ENCODE measurements around the gene ZNF275.
"Not testable (repeated sequence)": the region's sequence is repeated elsewhere in the genome, so short reads cannot be mapped to it uniquely, and the experiment has no call there.

The ZNF275 gene

GRCh38 chrX:153361781-153362397 is 27.9 kb downstream of the ZNF275 start:
- DNase-seq (ENCODE audit: low spot score) = no peak

GRCh38 chrX:153365670-153366069 is 31.7 kb downstream of the ZNF275 start:
- DNase-seq (ENCODE audit: low spot score) = no peak

- no peak for DNase-seq (ENCODE audit: low spot score)
These were observed 32.2 kb downstream of the ZNF275 start for GRCh38 chrX:153366119-153366518.

GRCh38 chrX:153366878-153367538 is 33.1 kb downstream of the ZNF275 start:
- DNase-seq (ENCODE audit: low spot score) = no peak

GRCh38 chrX:153370293-153371055 is 36.5 kb downstream of the ZNF275 start:
- no peak for DNase-seq (ENCODE audit: low spot score)

- no peak for DNase-seq (ENCODE audit: low spot score)
These were observed 37.3 kb downstream of the ZNF275 start for GRCh38 chrX:153371256-153371655.

GRCh38 chrX:153372949-153373348 is 39.0 kb downstream of the ZNF275 start:
- no peak for DNase-seq (ENCODE audit: low spot score)

GRCh38 chrX:153374426-153374825 is 40.5 kb downstream of the ZNF275 start:
- DNase-seq (ENCODE audit: low spot score) = no peak

- no peak for DNase-seq (ENCODE audit: low spot score)
These were observed 41.6 kb downstream of the ZNF275 start for GRCh38 chrX:153375571-153375970.

- DNase-seq (ENCODE audit: low spot score) = no peak
These were observed 43.8 kb downstream of the ZNF275 start for GRCh38 chrX:153377727-153378126.

GRCh38 chrX:153378607-153379006 is 44.7 kb downstream of the ZNF275 start:
- DNase-seq (ENCODE audit: low spot score) = no peak

- DNase-seq (ENCODE audit: low spot score) = no peak
These were observed 45.6 kb downstream of the ZNF275 start for GRCh38 chrX:153379508-153379907.

GRCh38 chrX:153379971-153380581 is 46.1 kb downstream of the ZNF275 start:
- DNase-seq (ENCODE audit: low spot score) = no peak

- DNase-seq (ENCODE audit: low spot score) = no peak
These were observed 46.7 kb downstream of the ZNF275 start for GRCh38 chrX:153380691-153381090.

GRCh38 chrX:153381684-153382532 is 48.0 kb downstream of the ZNF275 start:
- DNase-seq (ENCODE audit: low spot score) = peak; percentile 71

GRCh38 chrX:153382563-153383482 is 48.9 kb downstream of the ZNF275 start:
- DNase-seq (ENCODE audit: low spot score) = no peak

GRCh38 chrX:153384390-153384789 is 50.4 kb downstream of the ZNF275 start:
- DNase-seq (ENCODE audit: low spot score) = no peak

- not testable (repeated sequence) for DNase-seq (ENCODE audit: low spot score)
These were observed 51.0 kb downstream of the ZNF275 start for GRCh38 chrX:153384973-153385372.

GRCh38 chrX:153386097-153386496 is 52.1 kb downstream of the ZNF275 start:
- no peak for DNase-seq (ENCODE audit: low spot score)

- DNase-seq (ENCODE audit: low spot score) = no peak
These were observed 53.4 kb downstream of the ZNF275 start for GRCh38 chrX:153387345-153387744.

Data from AG20443 (cell line).